ENCODE measurements around the gene GRID2. TPM values are rescaled to one million over a fixed set of nuclear protein-coding genes. Genes with fewer than 3 reads are reported as not detected.

Gene GRID2
- total and polyA plus RNA-seq, 8 donors = 0.39 TPM; not detected in 7

DNA sequence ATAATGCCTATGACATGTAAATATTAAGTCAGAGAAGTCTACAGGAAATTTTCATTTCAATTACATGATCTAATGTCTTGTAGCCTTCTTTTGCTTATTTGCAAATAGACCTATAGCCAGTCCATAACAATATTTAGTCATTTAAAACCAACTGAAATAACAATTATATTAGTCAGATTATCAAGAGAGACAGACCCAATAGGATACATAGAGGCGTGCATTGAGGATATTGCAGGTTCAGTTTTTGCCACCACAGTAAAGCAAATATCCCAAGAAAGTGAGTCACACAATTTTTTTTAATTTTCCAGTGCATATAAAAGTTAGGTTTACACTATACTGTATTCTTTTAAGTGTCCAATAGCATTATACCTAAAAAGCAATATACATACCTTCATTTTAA is 1175.0 kb downstream of the GRID2 start:
- Histone ChIP-seq H3K4me3 (no peak overlapping the region), H3K4me1 (no peaks in the 10 kb centered on the region), H3K27ac (no peak overlapping the region), H3K36me3 (no peaks in the 10 kb centered on the region), H3K9me3 (no peaks in the 10 kb centered on the region), H3K27me3 (no peaks in the 10 kb centered on the region)
- DNase-seq (no peak), FAIRE-seq (no peak), ATAC-seq (no peak)
- WGBS, 2 donors = 80 to 93% methylated on average over 1 of the region's 1 CpG
- intact Hi-C loops (cut with DNase I) = no loop called here
- TF ChIP-seq, protein P1, sequence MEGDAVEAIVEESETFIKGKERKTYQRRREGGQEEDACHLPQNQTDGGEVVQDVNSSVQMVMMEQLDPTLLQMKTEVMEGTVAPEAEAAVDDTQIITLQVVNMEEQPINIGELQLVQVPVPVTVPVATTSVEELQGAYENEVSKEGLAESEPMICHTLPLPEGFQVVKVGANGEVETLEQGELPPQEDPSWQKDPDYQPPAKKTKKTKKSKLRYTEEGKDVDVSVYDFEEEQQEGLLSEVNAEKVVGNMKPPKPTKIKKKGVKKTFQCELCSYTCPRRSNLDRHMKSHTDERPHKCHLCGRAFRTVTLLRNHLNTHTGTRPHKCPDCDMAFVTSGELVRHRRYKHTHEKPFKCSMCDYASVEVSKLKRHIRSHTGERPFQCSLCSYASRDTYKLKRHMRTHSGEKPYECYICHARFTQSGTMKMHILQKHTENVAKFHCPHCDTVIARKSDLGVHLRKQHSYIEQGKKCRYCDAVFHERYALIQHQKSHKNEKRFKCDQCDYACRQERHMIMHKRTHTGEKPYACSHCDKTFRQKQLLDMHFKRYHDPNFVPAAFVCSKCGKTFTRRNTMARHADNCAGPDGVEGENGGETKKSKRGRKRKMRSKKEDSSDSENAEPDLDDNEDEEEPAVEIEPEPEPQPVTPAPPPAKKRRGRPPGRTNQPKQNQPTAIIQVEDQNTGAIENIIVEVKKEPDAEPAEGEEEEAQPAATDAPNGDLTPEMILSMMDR (IDR thresholded peaks at IDR 0.05) = no peak

- FAIRE-seq = no peak
- no peak for DNase-seq
- intact Hi-C loops (cut with DNase I) = no loop called here
- TF ChIP-seq, protein P1 (IDR thresholded peaks at IDR 0.05) = no peak
- H3K27me3 ChIP-seq = no peaks in the 10 kb centered on the region
- no peaks in the 10 kb centered on the region for H3K36me3 ChIP-seq
- no peak overlapping the region for H3K4me3 ChIP-seq
- H3K4me1 ChIP-seq = no peaks in the 10 kb centered on the region
- no peak for ATAC-seq
- H3K9me3 ChIP-seq = no peaks in the 10 kb centered on the region
- H3K27ac ChIP-seq = no peak overlapping the region
- 90 to 92% methylated on average over 1 of the region's 1 CpG for WGBS, 2 donors
These were observed 1176.7 kb downstream of the GRID2 start for GRCh38 chr4:93480452-93480851.

- Histone ChIP-seq H3K27me3 (no peaks in the 10 kb centered on the region), H3K4me1 (no peaks in the 10 kb centered on the region), H3K27ac (no peak overlapping the region), H3K9me3 (no peaks in the 10 kb centered on the region), H3K36me3 (no peaks in the 10 kb centered on the region), H3K4me3 (no peak overlapping the region)
- TF ChIP-seq, protein P1 (IDR thresholded peaks at IDR 0.05) = no peak
- FAIRE-seq (no peak), ATAC-seq (no peak), DNase-seq (no peak)
- intact Hi-C loops (cut with DNase I) = no loop called here
- WGBS, 2 donors = 39 to 59% methylated on average over 4 of the region's 4 CpGs
These were observed 1191.6 kb downstream of the GRID2 start for GRCh38 chr4:93495346-93495745.

DNA sequence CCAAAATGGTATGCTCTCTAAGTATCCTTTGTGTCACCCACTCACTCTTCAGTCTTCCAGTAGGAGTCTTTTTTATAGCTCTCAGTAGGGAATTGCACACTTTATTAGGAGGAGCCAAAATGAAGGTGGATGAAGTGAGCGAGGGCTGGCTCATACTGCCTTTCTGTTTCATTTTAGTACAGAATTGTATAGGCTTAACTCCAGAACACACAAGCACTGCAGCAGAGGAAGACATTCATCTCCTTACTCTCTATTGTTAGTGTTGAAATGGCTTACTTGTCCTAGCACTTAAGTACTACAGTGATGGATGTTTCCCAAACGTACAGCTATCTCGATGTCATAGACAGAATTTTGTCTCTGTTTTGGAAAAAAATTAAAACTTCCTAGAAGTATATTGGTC is 1197.5 kb downstream of the GRID2 start:
- FAIRE-seq (no peak), ATAC-seq (no peak), DNase-seq (no peak)
- no peak overlapping the region for H3K4me3 ChIP-seq
- no peaks in the 10 kb centered on the region for H3K4me1 ChIP-seq
- H3K27ac ChIP-seq = no peak overlapping the region
- TF ChIP-seq, protein P1 (IDR thresholded peaks at IDR 0.05) = no peak
- H3K27me3 ChIP-seq = no peaks in the 10 kb centered on the region
- no peaks in the 10 kb centered on the region for H3K36me3 ChIP-seq
- intact Hi-C loops (cut with DNase I) = no loop called here
- WGBS, 2 donors = 49 to 60% methylated on average over 3 of the region's 3 CpGs
- H3K9me3 ChIP-seq = no peaks in the 10 kb centered on the region

GRCh38 chr4:93501946-93502345 is 1198.2 kb downstream of the GRID2 start:
- no peak for FAIRE-seq

More at GRCh38 chr4:93501946-93502345, 1198.2 kb downstream of the GRID2 start:
- no peak overlapping the region for H3K4me3 ChIP-seq
- intact Hi-C loops (cut with DNase I) = no loop called here
- H3K36me3 ChIP-seq = no peaks in the 10 kb centered on the region
- no peaks in the 10 kb centered on the region for H3K4me1 ChIP-seq
- TF ChIP-seq, protein P1 (IDR thresholded peaks at IDR 0.05) = no peak
- no peaks in the 10 kb centered on the region for H3K27me3 ChIP-seq
- H3K27ac ChIP-seq = no peak overlapping the region
- ATAC-seq = no peak
- WGBS, 2 donors = 60 to 78% methylated on average over 3 of the region's 3 CpGs
- DNase-seq = no peak
- H3K9me3 ChIP-seq = no peaks in the 10 kb centered on the region
